PC-3 (cell line): Measurements from ENCODE around the gene GOLGA8R.
"Not testable (repeated sequence)": the region's sequence is repeated elsewhere in the genome, so short reads cannot be mapped to it uniquely, and the experiment has no call there.

Experiments
- CTCF ChIP-seq: fragments of 300-600 bp; sonication (generic); conservative IDR thresholded peaks from 2 replicates; pipeline ENCODE4 v1.5.1; 2017; ENCODE audit warnings: antibody characterized with exemption, low read depth, mild to moderate bottlenecking, low read length
- EZH2 ChIP-seq: fragments of 300-600 bp; sonication (generic); IDR thresholded peaks from one replicate; pipeline ENCODE4 v1.6.1; 2017; ENCODE audit warnings: antibody characterized with exemption, mild to moderate bottlenecking, low read length; ENCODE audit not compliant: unreplicated experiment

GRCh38 chr15:30407636-30408035 is 6.4 kb downstream of the GOLGA8R start:
- TF ChIP-seq CTCF, EZH2: not testable (repeated sequence)
